Measurements from ENCODE around the gene ENPP1.

GRCh38 chr6:131803007-131803769 is 4.6 kb upstream of the ENPP1 start:
- TF ChIP-seq CTCF (IDR thresholded peaks at IDR 0.05) (no peak), POLR2A (IDR thresholded peaks at IDR 0.05) (no peak)
